Measurements from ENCODE around the gene COL6A3.
A peak's percentile ranks its signal among the peaks of the same experiment; 100 is the strongest.

The COL6A3 gene

GRCh38 chr2:237291138-237291792 is 122.7 kb downstream of the COL6A3 start:
- Histone ChIP-seq H3K9ac (ENCODE audit: low read depth in 1 of 2, low read length in 2 of 2) (no peak overlapping the region), H3K27ac (ENCODE audit: low read depth, low read length) (peak overlapping the region; percentile 69), H3K27me3 (ENCODE audit: control insufficient read depth in 1 of 2, insufficient read depth in 2 of 2, low read length in 2 of 2) (no peaks in the 10 kb centered on the region), H3K4me1 (ENCODE audit: control insufficient read depth in 1 of 2, insufficient read depth in 2 of 2, low read length in 2 of 2) (peaks cover 16 to 25% of the 10 kb centered on the region in 2 donors), H3K36me3 (ENCODE audit: control insufficient read depth in 1 of 2, insufficient read depth in 2 of 2, low read length in 2 of 2) (no peaks in the 10 kb centered on the region), H3K9me3 (ENCODE audit: control insufficient read depth in 1 of 2, low read length in 2 of 2) (no peaks in the 10 kb centered on the region), H3K4me3 (ENCODE audit: low read depth in 1 of 2, low read length in 2 of 2) (no peak overlapping the region)

- H3K4me3 ChIP-seq (ENCODE audit: low read depth in 1 of 2, low read length in 2 of 2), result no peak overlapping the region
- no peaks in the 10 kb centered on the region for H3K9me3 ChIP-seq (ENCODE audit: control insufficient read depth in 1 of 2, low read length in 2 of 2)
- H3K36me3 ChIP-seq (ENCODE audit: control insufficient read depth in 1 of 2, insufficient read depth in 2 of 2, low read length in 2 of 2), result no peaks in the 10 kb centered on the region
- H3K27ac ChIP-seq (ENCODE audit: low read depth, low read length), result no peak overlapping the region
- no peaks in the 10 kb centered on the region for H3K27me3 ChIP-seq (ENCODE audit: control insufficient read depth in 1 of 2, insufficient read depth in 2 of 2, low read length in 2 of 2)
- no peak overlapping the region for H3K9ac ChIP-seq (ENCODE audit: low read depth in 1 of 2, low read length in 2 of 2)
- H3K4me1 ChIP-seq (ENCODE audit: control insufficient read depth in 1 of 2, insufficient read depth in 2 of 2, low read length in 2 of 2), result peaks cover 16 to 25% of the 10 kb centered on the region in 2 donors
Measured at GRCh38 chr2:237290261-237290660, 123.7 kb downstream of the COL6A3 start.

GRCh38 chr2:237289139-237289538 is 124.8 kb downstream of the COL6A3 start:
- no peaks in the 10 kb centered on the region for H3K9me3 ChIP-seq (ENCODE audit: control insufficient read depth in 1 of 2, low read length in 2 of 2)
- no peak overlapping the region for H3K27ac ChIP-seq (ENCODE audit: low read depth, low read length)
- H3K9ac ChIP-seq (ENCODE audit: low read depth in 1 of 2, low read length in 2 of 2), result no peak overlapping the region
- H3K36me3 ChIP-seq (ENCODE audit: control insufficient read depth in 1 of 2, insufficient read depth in 2 of 2, low read length in 2 of 2), result no peaks in the 10 kb centered on the region
- H3K27me3 ChIP-seq (ENCODE audit: control insufficient read depth in 1 of 2, insufficient read depth in 2 of 2, low read length in 2 of 2), result no peaks in the 10 kb centered on the region
- H3K4me3 ChIP-seq (ENCODE audit: low read depth in 1 of 2, low read length in 2 of 2), result peak overlapping the region in 1 of 2 donors; percentile 23
- peaks cover 16 to 25% of the 10 kb centered on the region in 2 donors for H3K4me1 ChIP-seq (ENCODE audit: control insufficient read depth in 1 of 2, insufficient read depth in 2 of 2, low read length in 2 of 2)

GRCh38 chr2:237287872-237288271 is 126.1 kb downstream of the COL6A3 start:
- no peaks in the 10 kb centered on the region for H3K9me3 ChIP-seq (ENCODE audit: control insufficient read depth in 1 of 2, low read length in 2 of 2)
- H3K27ac ChIP-seq (ENCODE audit: low read depth, low read length), result no peak overlapping the region
- H3K4me3 ChIP-seq (ENCODE audit: low read depth in 1 of 2, low read length in 2 of 2), result no peak overlapping the region
- no peaks in the 10 kb centered on the region for H3K27me3 ChIP-seq (ENCODE audit: control insufficient read depth in 1 of 2, insufficient read depth in 2 of 2, low read length in 2 of 2)
- no peaks in the 10 kb centered on the region for H3K36me3 ChIP-seq (ENCODE audit: control insufficient read depth in 1 of 2, insufficient read depth in 2 of 2, low read length in 2 of 2)
- H3K9ac ChIP-seq (ENCODE audit: low read depth in 1 of 2, low read length in 2 of 2), result no peak overlapping the region
- H3K4me1 ChIP-seq (ENCODE audit: control insufficient read depth in 1 of 2, insufficient read depth in 2 of 2, low read length in 2 of 2), result peaks cover 16 to 25% of the 10 kb centered on the region in 2 donors

- no peaks in the 10 kb centered on the region for H3K4me1 ChIP-seq (ENCODE audit: control insufficient read depth in 1 of 2, insufficient read depth in 2 of 2, low read length in 2 of 2)
- no peak overlapping the region for H3K9ac ChIP-seq (ENCODE audit: low read depth in 1 of 2, low read length in 2 of 2)
- no peaks in the 10 kb centered on the region for H3K9me3 ChIP-seq (ENCODE audit: control insufficient read depth in 1 of 2, low read length in 2 of 2)
- no peaks in the 10 kb centered on the region for H3K27me3 ChIP-seq (ENCODE audit: control insufficient read depth in 1 of 2, insufficient read depth in 2 of 2, low read length in 2 of 2)
- H3K27ac ChIP-seq (ENCODE audit: low read depth, low read length), result no peak overlapping the region
- H3K4me3 ChIP-seq (ENCODE audit: low read depth in 1 of 2, low read length in 2 of 2), result no peak overlapping the region
- H3K36me3 ChIP-seq (ENCODE audit: control insufficient read depth in 1 of 2, insufficient read depth in 2 of 2, low read length in 2 of 2), result no peaks in the 10 kb centered on the region
Measured at GRCh38 chr2:237283131-237283928, 130.6 kb downstream of the COL6A3 start.

- H3K9ac ChIP-seq (ENCODE audit: low read depth in 1 of 2, low read length in 2 of 2), result no peak overlapping the region
- no peaks in the 10 kb centered on the region for H3K36me3 ChIP-seq (ENCODE audit: control insufficient read depth in 1 of 2, insufficient read depth in 2 of 2, low read length in 2 of 2)
- no peaks in the 10 kb centered on the region for H3K4me1 ChIP-seq (ENCODE audit: control insufficient read depth in 1 of 2, insufficient read depth in 2 of 2, low read length in 2 of 2)
- H3K27ac ChIP-seq (ENCODE audit: low read depth, low read length), result no peak overlapping the region
- no peaks in the 10 kb centered on the region for H3K27me3 ChIP-seq (ENCODE audit: control insufficient read depth in 1 of 2, insufficient read depth in 2 of 2, low read length in 2 of 2)
- no peaks in the 10 kb centered on the region for H3K9me3 ChIP-seq (ENCODE audit: control insufficient read depth in 1 of 2, low read length in 2 of 2)
- no peak overlapping the region for H3K4me3 ChIP-seq (ENCODE audit: low read depth in 1 of 2, low read length in 2 of 2)
Measured at GRCh38 chr2:237282568-237283128, 131.3 kb downstream of the COL6A3 start.

- Histone ChIP-seq H3K4me1 (ENCODE audit: control insufficient read depth in 1 of 2, insufficient read depth in 2 of 2, low read length in 2 of 2) (no peaks in the 10 kb centered on the region), H3K9ac (ENCODE audit: low read depth in 1 of 2, low read length in 2 of 2) (no peak overlapping the region), H3K4me3 (ENCODE audit: low read depth in 1 of 2, low read length in 2 of 2) (no peak overlapping the region), H3K9me3 (ENCODE audit: control insufficient read depth in 1 of 2, low read length in 2 of 2) (no peaks in the 10 kb centered on the region), H3K27me3 (ENCODE audit: control insufficient read depth in 1 of 2, insufficient read depth in 2 of 2, low read length in 2 of 2) (no peaks in the 10 kb centered on the region), H3K27ac (ENCODE audit: low read depth, low read length) (no peak overlapping the region), H3K36me3 (ENCODE audit: control insufficient read depth in 1 of 2, insufficient read depth in 2 of 2, low read length in 2 of 2) (no peaks in the 10 kb centered on the region)
Measured at GRCh38 chr2:237281836-237282306, 132.1 kb downstream of the COL6A3 start.

- Histone ChIP-seq H3K9ac (ENCODE audit: low read depth in 1 of 2, low read length in 2 of 2) (no peak overlapping the region), H3K4me1 (ENCODE audit: control insufficient read depth in 1 of 2, insufficient read depth in 2 of 2, low read length in 2 of 2) (no peaks in the 10 kb centered on the region), H3K4me3 (ENCODE audit: low read depth in 1 of 2, low read length in 2 of 2) (no peak overlapping the region), H3K9me3 (ENCODE audit: control insufficient read depth in 1 of 2, low read length in 2 of 2) (no peaks in the 10 kb centered on the region), H3K36me3 (ENCODE audit: control insufficient read depth in 1 of 2, insufficient read depth in 2 of 2, low read length in 2 of 2) (no peaks in the 10 kb centered on the region), H3K27ac (ENCODE audit: low read depth, low read length) (peak overlapping the region; percentile 23), H3K27me3 (ENCODE audit: control insufficient read depth in 1 of 2, insufficient read depth in 2 of 2, low read length in 2 of 2) (no peaks in the 10 kb centered on the region)
Measured at GRCh38 chr2:237280939-237281338, 133.0 kb downstream of the COL6A3 start.

GRCh38 chr2:237280229-237280628 is 133.7 kb downstream of the COL6A3 start:
- no peak overlapping the region for H3K4me3 ChIP-seq (ENCODE audit: low read depth in 1 of 2, low read length in 2 of 2)

More at GRCh38 chr2:237280229-237280628, 133.7 kb downstream of the COL6A3 start:
- Histone ChIP-seq H3K27me3 (ENCODE audit: control insufficient read depth in 1 of 2, insufficient read depth in 2 of 2, low read length in 2 of 2) (no peaks in the 10 kb centered on the region), H3K27ac (ENCODE audit: low read depth, low read length) (no peak overlapping the region), H3K9ac (ENCODE audit: low read depth in 1 of 2, low read length in 2 of 2) (no peak overlapping the region), H3K9me3 (ENCODE audit: control insufficient read depth in 1 of 2, low read length in 2 of 2) (no peaks in the 10 kb centered on the region), H3K4me1 (ENCODE audit: control insufficient read depth in 1 of 2, insufficient read depth in 2 of 2, low read length in 2 of 2) (no peaks in the 10 kb centered on the region), H3K36me3 (ENCODE audit: control insufficient read depth in 1 of 2, insufficient read depth in 2 of 2, low read length in 2 of 2) (no peaks in the 10 kb centered on the region)
